ENCODE data around the gene BCL2L15. TPM values are rescaled to one million over a fixed set of nuclear protein-coding genes. Genes with fewer than 3 reads are reported as not detected.
A peak's percentile ranks its signal among the peaks of the same experiment; 100 is the strongest.

Gene BCL2L15
- total RNA-seq, 4 donors from 2014 or later = 38.0 to 249 (median 119) TPM

- no peak for DNase-seq
- no peak overlapping the region for H3K4me3 ChIP-seq
- no peak overlapping the region for H3K27ac ChIP-seq
- H3K36me3 ChIP-seq = peaks cover 0 to 9% (median 0%) of the 10 kb centered on the region in 3 donors
- TF ChIP-seq CTCF (IDR thresholded peaks at IDR 0.05) = no peak
- no peak for TF ChIP-seq POLR2A (IDR thresholded peaks at IDR 0.05)
- no peaks in the 10 kb centered on the region for H3K27me3 ChIP-seq
- no peaks in the 10 kb centered on the region for H3K4me1 ChIP-seq
- H3K9me3 ChIP-seq = no peaks in the 10 kb centered on the region
These were observed 18.8 kb downstream of the BCL2L15 start for GRCh38 chr1:113868387-113869083.

GRCh38 chr1:113861641-113862040 lies 25.7 kb downstream of the BCL2L15 start:
- Histone ChIP-seq H3K9me3 (no peaks in the 10 kb centered on the region), H3K27ac (peak overlapping the region in 1 of 4 donors; percentile 69), H3K36me3 (peaks cover 0 to 15% (median 0%) of the 10 kb centered on the region in 3 donors), H3K4me3 (no peak overlapping the region), H3K4me1 (peaks cover 0 to 5% (median 0%) of the 10 kb centered on the region in 4 donors), H3K27me3 (no peaks in the 10 kb centered on the region)
- TF ChIP-seq POLR2A (IDR thresholded peaks at IDR 0.05) (no peak), CTCF (IDR thresholded peaks at IDR 0.05) (no peak)
- DNase-seq = no peak

GRCh38 chr1:113860891-113861290 lies 26.5 kb downstream of the BCL2L15 start:
- Histone ChIP-seq H3K4me1 (peaks cover 0 to 5% (median 0%) of the 10 kb centered on the region in 4 donors), H3K9me3 (no peaks in the 10 kb centered on the region), H3K36me3 (peaks cover 0 to 21% (median 0%) of the 10 kb centered on the region in 3 donors), H3K27ac (peak overlapping the region in 1 of 4 donors; percentile 69), H3K27me3 (no peaks in the 10 kb centered on the region), H3K4me3 (no peak overlapping the region)
- no peak for DNase-seq
- no peak for TF ChIP-seq POLR2A (IDR thresholded peaks at IDR 0.05)
- no peak for TF ChIP-seq CTCF (IDR thresholded peaks at IDR 0.05)

- no peak for DNase-seq
- Histone ChIP-seq H3K4me1 (peaks cover 0 to 5% (median 0%) of the 10 kb centered on the region in 4 donors), H3K9me3 (no peaks in the 10 kb centered on the region), H3K4me3 (no peak overlapping the region), H3K36me3 (peaks cover 0 to 31% (median 0%) of the 10 kb centered on the region in 3 donors), H3K27ac (peak overlapping the region in 1 of 4 donors; percentile 69), H3K27me3 (no peaks in the 10 kb centered on the region)
- no peak for TF ChIP-seq POLR2A (IDR thresholded peaks at IDR 0.05)
- TF ChIP-seq CTCF (IDR thresholded peaks at IDR 0.05) = no peak
These were observed 27.8 kb downstream of the BCL2L15 start for GRCh38 chr1:113859478-113860175.

- Histone ChIP-seq H3K27me3 (no peaks in the 10 kb centered on the region), H3K4me3 (no peak overlapping the region), H3K4me1 (peaks cover 0 to 5% (median 0%) of the 10 kb centered on the region in 4 donors), H3K36me3 (peaks cover 0 to 31% (median 0%) of the 10 kb centered on the region in 3 donors), H3K9me3 (no peaks in the 10 kb centered on the region), H3K27ac (peak overlapping the region in 1 of 4 donors; percentile 69)
- TF ChIP-seq POLR2A (IDR thresholded peaks at IDR 0.05) (no peak), CTCF (IDR thresholded peaks at IDR 0.05) (no peak)
- no peak for DNase-seq
These were observed 28.4 kb downstream of the BCL2L15 start for GRCh38 chr1:113858982-113859381.

Measured in Peyer's patch (tissue), 4 donors.